Skeletal muscle tissue (tissue), 4 donors: ENCODE results near the gene ZNF385A. TPM values are rescaled to one million over a fixed set of nuclear protein-coding genes. Genes with fewer than 3 reads are reported as not detected.

Experiments
- H3K27ac ChIP-seq: one replicate; pipeline ENCODE4 v1.7.0; 2013; ENCODE audit warnings: mild to moderate bottlenecking, low read depth, low read length, inconsistent platforms
- H3K27me3 ChIP-seq, 3 donors: one replicate each; pipeline ENCODE4 v1.7.0; 2013; ENCODE audit warnings: low read length in 3 of 3; ENCODE audit not compliant: control insufficient read depth in 3 of 3, insufficient read depth in 3 of 3
- H3K36me3 ChIP-seq, 3 donors: one replicate each; pipeline ENCODE4 v1.7.0; 2013; ENCODE audit warnings: low read length in 3 of 3; ENCODE audit not compliant: control insufficient read depth in 3 of 3, insufficient read depth in 3 of 3
- H3K4me1 ChIP-seq, 3 donors: one replicate each; pipeline ENCODE4 v1.7.0; 2013; ENCODE audit warnings: low read length in 3 of 3, mild to moderate bottlenecking in 3 of 3; ENCODE audit not compliant: control insufficient read depth in 3 of 3, insufficient read depth in 3 of 3
- H3K4me3 ChIP-seq, 3 donors: one replicate each; pipeline ENCODE4 v1.7.0; 2013; ENCODE audit warnings: low read length in 3 of 3
- H3K9ac ChIP-seq, 3 donors: one replicate each; pipeline ENCODE4 v1.7.0; 2013; ENCODE audit warnings: low read length in 3 of 3, mild to moderate bottlenecking in 3 of 3, moderate library complexity in 2 of 3, low read depth in 1 of 3
- H3K9me3 ChIP-seq, 3 donors: one replicate each; pipeline ENCODE4 v1.7.0; 2013; ENCODE audit warnings: low read length in 3 of 3; ENCODE audit not compliant: control insufficient read depth in 3 of 3
- total RNA-seq: library from RNA; depleted of rRNA; stranded (reverse); fragments of >200 nt; gene quantifications from one replicate; pipeline ENCODE4 v1.2.3, GENCODE V29; 2014
- donor health status: Osteomylitis.

Gene ZNF385A
- total RNA-seq, 1 donor from 2014 or later: 3.7 TPM

- H3K36me3 ChIP-seq: peaks cover 33 to 42% (median 38%) of the 10 kb centered on the region in 3 donors
Measured at GRCh38 chr12:54350743-54351142, 33.8 kb downstream of the ZNF385A start.

GRCh38 chr12:54349679-54350078 is 34.9 kb downstream of the ZNF385A start:
- no peak overlapping the region for H3K9ac ChIP-seq

More at GRCh38 chr12:54350743-54351142, 33.8 kb downstream of the ZNF385A start:
- Histone ChIP-seq H3K4me3 (no peak overlapping the region), H3K27ac (no peak overlapping the region), H3K9me3 (no peaks in the 10 kb centered on the region), H3K9ac (peak overlapping the region in 1 of 3 donors; percentile 33), H3K27me3 (no peaks in the 10 kb centered on the region), H3K4me1 (peaks cover 12 to 21% (median 16%) of the 10 kb centered on the region in 3 donors)

GRCh38 chr12:54349036-54349435 is 35.5 kb downstream of the ZNF385A start:
- H3K36me3 ChIP-seq: peaks cover 37 to 52% (median 46%) of the 10 kb centered on the region in 3 donors
- H3K9me3 ChIP-seq: no peaks in the 10 kb centered on the region
- no peak overlapping the region for H3K4me3 ChIP-seq
- H3K27me3 ChIP-seq: no peaks in the 10 kb centered on the region
- H3K27ac ChIP-seq: no peak overlapping the region
- peaks cover 12 to 21% (median 16%) of the 10 kb centered on the region in 3 donors for H3K4me1 ChIP-seq
- H3K9ac ChIP-seq: no peak overlapping the region

More at GRCh38 chr12:54349679-54350078, 34.9 kb downstream of the ZNF385A start:
- Histone ChIP-seq H3K27me3 (no peaks in the 10 kb centered on the region), H3K9me3 (no peaks in the 10 kb centered on the region), H3K4me1 (peaks cover 12 to 21% (median 16%) of the 10 kb centered on the region in 3 donors), H3K27ac (no peak overlapping the region), H3K36me3 (peaks cover 37 to 52% (median 46%) of the 10 kb centered on the region in 3 donors), H3K4me3 (no peak overlapping the region)

- peaks cover 22 to 26% (median 25%) of the 10 kb centered on the region in 3 donors for H3K4me1 ChIP-seq
- H3K9ac ChIP-seq: no peak overlapping the region
- peak overlapping the region; percentile 63 for H3K27ac ChIP-seq
- no peak overlapping the region for H3K4me3 ChIP-seq
- no peaks in the 10 kb centered on the region for H3K9me3 ChIP-seq
- no peaks in the 10 kb centered on the region for H3K27me3 ChIP-seq
- H3K36me3 ChIP-seq: peaks cover 20 to 35% (median 29%) of the 10 kb centered on the region in 3 donors
Measured at GRCh38 chr12:54341378-54342300, 42.9 kb downstream of the ZNF385A start.

- Histone ChIP-seq H3K9me3 (no peaks in the 10 kb centered on the region), H3K27ac (peak overlapping the region; percentile 58), H3K4me3 (no peak overlapping the region), H3K9ac (no peak overlapping the region), H3K4me1 (peaks cover 22 to 26% (median 25%) of the 10 kb centered on the region in 3 donors), H3K27me3 (no peaks in the 10 kb centered on the region), H3K36me3 (peaks cover 18 to 33% (median 29%) of the 10 kb centered on the region in 3 donors)
Measured at GRCh38 chr12:54340846-54341245, 43.7 kb downstream of the ZNF385A start.

GRCh38 chr12:54338698-54339296 is 45.7 kb downstream of the ZNF385A start:
- Histone ChIP-seq H3K27ac (no peak overlapping the region), H3K9ac (no peak overlapping the region), H3K4me1 (peaks cover 22 to 26% (median 25%) of the 10 kb centered on the region in 3 donors), H3K36me3 (peaks cover 13 to 21% (median 20%) of the 10 kb centered on the region in 3 donors), H3K9me3 (no peaks in the 10 kb centered on the region), H3K4me3 (no peak overlapping the region), H3K27me3 (no peaks in the 10 kb centered on the region)

- H3K4me3 ChIP-seq: peak overlapping the region in 1 of 3 donors; percentile 7
Measured at GRCh38 chr12:54337854-54338650, 46.5 kb downstream of the ZNF385A start.

GRCh38 chr12:54337280-54337842 is 47.2 kb downstream of the ZNF385A start:
- Histone ChIP-seq H3K4me3 (peak overlapping the region in 1 of 3 donors; percentile 7), H3K9me3 (no peaks in the 10 kb centered on the region), H3K9ac (peak overlapping the region in 1 of 3 donors; percentile 10), H3K36me3 (peaks cover 4 to 9% (median 7%) of the 10 kb centered on the region in 3 donors), H3K4me1 (peaks cover 22 to 26% (median 25%) of the 10 kb centered on the region in 3 donors), H3K27me3 (no peaks in the 10 kb centered on the region), H3K27ac (no peak overlapping the region)

More at GRCh38 chr12:54337854-54338650, 46.5 kb downstream of the ZNF385A start:
- Histone ChIP-seq H3K4me1 (peaks cover 22 to 26% (median 25%) of the 10 kb centered on the region in 3 donors), H3K27me3 (no peaks in the 10 kb centered on the region), H3K36me3 (peaks cover 8 to 16% (median 13%) of the 10 kb centered on the region in 3 donors), H3K27ac (no peak overlapping the region), H3K9me3 (no peaks in the 10 kb centered on the region), H3K9ac (peak overlapping the region in 1 of 3 donors; percentile 10)

GRCh38 chr12:54333420-54334034 is 51.0 kb downstream of the ZNF385A start:
- Histone ChIP-seq H3K36me3 (peaks cover 0 to 10% (median 0%) of the 10 kb centered on the region in 3 donors), H3K4me3 (no peak overlapping the region), H3K27ac (no peak overlapping the region), H3K9me3 (no peaks in the 10 kb centered on the region), H3K4me1 (peaks cover 14 to 17% (median 16%) of the 10 kb centered on the region in 3 donors), H3K9ac (no peak overlapping the region), H3K27me3 (no peaks in the 10 kb centered on the region)
